A549 treated with Hydrocortisone at 1 μM for 4 hours (cell line): Measurements from ENCODE around the gene NACAD. TPM values are rescaled to one million over a fixed set of nuclear protein-coding genes. Genes with fewer than 3 reads are reported as not detected.

ENCODE experiments used
- total RNA-seq: library from RNA; stranded (reverse); fragments of 200-300 nt; extraction: Qiagen RNA extraction; gene quantifications from 5 replicates; pipeline ENCODE4 v1.2.3, GENCODE V29; 2022

Gene NACAD, protein sequence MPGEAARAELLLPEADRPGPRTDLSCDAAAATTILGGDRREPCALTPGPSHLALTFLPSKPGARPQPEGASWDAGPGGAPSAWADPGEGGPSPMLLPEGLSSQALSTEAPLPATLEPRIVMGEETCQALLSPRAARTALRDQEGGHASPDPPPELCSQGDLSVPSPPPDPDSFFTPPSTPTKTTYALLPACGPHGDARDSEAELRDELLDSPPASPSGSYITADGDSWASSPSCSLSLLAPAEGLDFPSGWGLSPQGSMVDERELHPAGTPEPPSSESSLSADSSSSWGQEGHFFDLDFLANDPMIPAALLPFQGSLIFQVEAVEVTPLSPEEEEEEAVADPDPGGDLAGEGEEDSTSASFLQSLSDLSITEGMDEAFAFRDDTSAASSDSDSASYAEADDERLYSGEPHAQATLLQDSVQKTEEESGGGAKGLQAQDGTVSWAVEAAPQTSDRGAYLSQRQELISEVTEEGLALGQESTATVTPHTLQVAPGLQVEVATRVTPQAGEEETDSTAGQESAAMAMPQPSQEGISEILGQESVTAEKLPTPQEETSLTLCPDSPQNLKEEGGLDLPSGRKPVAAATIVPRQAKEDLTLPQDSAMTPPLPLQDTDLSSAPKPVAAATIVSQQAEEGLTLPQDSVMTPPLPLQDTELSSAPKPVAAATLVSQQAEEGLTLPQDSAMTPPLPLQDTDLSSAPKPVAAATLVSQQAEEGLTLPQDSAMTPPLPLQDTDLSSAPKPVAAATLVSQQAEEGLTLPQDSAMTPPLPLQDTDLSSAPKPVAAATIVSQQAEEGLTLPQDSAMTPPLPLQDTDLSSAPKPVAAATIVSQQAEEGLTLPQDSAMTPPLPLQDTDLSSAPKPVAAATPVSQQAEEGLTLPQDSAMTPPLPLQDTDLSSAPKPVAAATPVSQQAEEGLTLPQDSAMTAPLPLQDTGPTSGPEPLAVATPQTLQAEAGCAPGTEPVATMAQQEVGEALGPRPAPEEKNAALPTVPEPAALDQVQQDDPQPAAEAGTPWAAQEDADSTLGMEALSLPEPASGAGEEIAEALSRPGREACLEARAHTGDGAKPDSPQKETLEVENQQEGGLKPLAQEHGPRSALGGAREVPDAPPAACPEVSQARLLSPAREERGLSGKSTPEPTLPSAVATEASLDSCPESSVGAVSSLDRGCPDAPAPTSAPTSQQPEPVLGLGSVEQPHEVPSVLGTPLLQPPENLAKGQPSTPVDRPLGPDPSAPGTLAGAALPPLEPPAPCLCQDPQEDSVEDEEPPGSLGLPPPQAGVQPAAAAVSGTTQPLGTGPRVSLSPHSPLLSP (N-terminal part only)
- total RNA-seq: 0.22 to 0.37 TPM (median 0.31 TPM) in 5 replicates

DNA sequence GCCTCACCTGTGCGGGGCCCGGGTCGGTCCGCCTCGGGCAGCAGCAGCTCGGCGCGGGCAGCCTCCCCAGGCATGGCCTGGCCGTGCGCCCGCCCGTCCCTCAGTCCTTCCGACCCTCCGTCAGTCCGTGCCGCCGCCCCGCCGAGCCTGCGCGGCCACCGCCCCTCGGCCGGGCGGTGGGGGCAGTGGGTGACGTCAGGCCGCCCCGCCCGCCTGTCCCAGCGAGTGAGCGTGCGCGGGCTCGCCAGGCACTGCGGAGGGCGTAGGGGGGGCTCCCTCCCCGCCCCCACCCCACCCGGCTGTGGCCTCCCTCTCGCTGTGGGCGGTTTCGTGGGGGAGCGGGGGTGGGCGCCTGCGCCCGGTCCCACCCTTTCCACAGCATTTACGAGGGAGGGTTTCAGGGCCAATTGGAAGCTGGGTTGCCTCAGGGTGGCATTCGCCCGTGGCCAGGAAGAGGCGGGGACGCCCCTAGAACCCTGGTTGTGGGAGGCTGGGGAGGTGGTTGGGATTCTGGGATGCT lies at the start of gene NACAD:
TSS of gene NACAD (minus strand) at position 149 of the 520 bp plus-strand sequence. CDS start at position 74, 75 bp downstream.

DNA sequence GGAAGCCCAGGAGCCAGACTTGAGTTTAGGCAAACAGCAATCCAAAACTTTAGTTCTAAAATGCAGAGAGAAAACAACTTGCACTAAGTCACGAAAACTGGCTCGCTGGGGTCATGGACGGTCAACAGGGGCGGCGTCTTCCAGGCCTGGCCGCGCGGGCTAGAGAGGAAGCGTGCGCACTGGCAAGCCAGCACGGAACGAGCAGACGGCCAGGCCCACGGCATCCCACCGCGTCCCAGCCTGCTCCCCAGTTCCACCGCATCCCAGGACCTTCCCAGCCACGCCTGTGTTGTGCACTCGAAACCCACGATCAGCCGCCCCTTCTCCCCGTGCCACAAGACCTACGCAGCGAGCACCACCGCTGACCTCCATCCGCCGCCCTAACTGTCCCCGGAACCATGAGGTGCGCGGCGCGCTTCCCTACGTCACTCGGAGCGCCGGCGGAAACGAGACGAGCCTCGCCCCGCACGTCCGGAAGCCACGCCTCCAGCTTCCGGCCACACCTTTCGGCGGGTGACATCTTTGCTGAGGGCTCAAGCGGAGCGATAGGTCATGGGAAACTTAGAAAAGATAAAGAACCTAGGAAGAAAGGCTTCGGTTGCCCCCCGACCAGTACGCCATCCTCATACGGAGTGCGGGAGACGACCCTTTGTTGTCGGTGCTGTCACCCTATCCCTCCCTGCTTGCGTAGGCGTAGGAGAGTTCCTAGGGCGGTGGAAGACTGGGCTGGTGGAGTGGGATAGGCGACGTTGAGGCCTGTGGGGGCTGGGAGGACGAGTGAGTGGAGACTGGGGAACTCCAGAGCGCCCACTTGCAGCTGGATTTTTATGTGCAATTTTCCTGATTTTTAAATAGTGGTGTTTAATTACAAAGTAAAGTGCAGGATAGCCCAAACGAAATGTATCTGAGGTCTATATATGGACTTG lies 22.8 kb upstream of the NACAD start, which contains the start of gene TBRG4:
TSS of gene TBRG4 (minus strand) at position 400 of the 926 bp plus-strand sequence. CDS start 2,460 bp downstream, outside the sequence.

Other genes starting within 250 kb of the NACAD start
- gene H2AZ2, start 240.9 kb downstream of the NACAD start, total RNA-seq: 197 to 266 TPM (median 255 TPM) in 5 replicates
- gene PURB, start 203.4 kb downstream of the NACAD start, total RNA-seq: 11.5 to 14.9 TPM (median 13.1 TPM) in 5 replicates
- 0.16 to 0.25 TPM (median 0.21 TPM) in 5 replicates for gene MYO1G, start 110.0 kb downstream of the NACAD start, total RNA-seq
- 39.8 to 53.1 TPM (median 45.7 TPM) in 5 replicates for gene CCM2, start 88.8 kb downstream of the NACAD start, total RNA-seq
- gene TBRG4, start 22.7 kb upstream of the NACAD start, total RNA-seq: 102 to 127 TPM (median 108 TPM) in 5 replicates
- not detected in 5 replicates for gene RAMP3, start 68.8 kb upstream of the NACAD start, total RNA-seq